ENCODE data around the gene ZNF519. TPM values are rescaled to one million over a fixed set of nuclear protein-coding genes. Genes with fewer than 3 reads are reported as not detected.
"Not testable (repeated sequence)": the region's sequence is repeated elsewhere in the genome, so short reads cannot be mapped to it uniquely, and the experiment has no call there.

ZNF519 gene
- total and polyA plus RNA-seq, 12 donors, result 1.0 to 5.8 (median 2.7) TPM

DNA sequence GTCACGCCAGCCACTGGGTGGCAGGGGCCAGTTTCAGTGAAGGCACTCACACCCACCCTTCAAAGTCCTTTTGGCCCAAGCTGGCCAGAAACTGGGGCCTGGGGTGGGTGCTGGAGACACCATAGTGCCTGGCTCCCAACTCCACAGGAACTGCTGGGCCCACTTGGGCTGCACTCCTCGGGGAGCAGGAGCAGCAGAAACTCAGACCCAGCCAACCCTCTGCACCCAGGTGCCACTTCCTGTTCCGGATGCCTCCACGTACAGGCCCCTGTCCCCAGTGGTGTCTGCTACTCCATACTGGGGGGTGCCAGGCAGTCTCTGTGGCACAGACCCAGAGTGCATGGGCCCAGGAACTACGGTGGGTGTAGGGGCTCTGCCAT, 42.5 kb upstream of the ZNF519 start:
- no peaks in the 10 kb centered on the region for H3K36me3 ChIP-seq
- 72 to 81% methylated on average over 5 of the region's 5 CpGs for WGBS, 2 donors
- TF ChIP-seq CTCF (IDR thresholded peaks at IDR 0.05), result no peak
- no peak overlapping the region for H3K4me3 ChIP-seq
- ATAC-seq (no peak), DNase-seq (no peak)
- H3K27ac ChIP-seq, result no peak overlapping the region
- H3K27me3 ChIP-seq, result peaks cover 0 to 8% (median 0%) of the 10 kb centered on the region in 7 donors
- no peaks in the 10 kb centered on the region for H3K9me3 ChIP-seq
- intact Hi-C loops (cut with DNase I), result no loop called here
- H3K4me1 ChIP-seq, result no peaks in the 10 kb centered on the region

DNA sequence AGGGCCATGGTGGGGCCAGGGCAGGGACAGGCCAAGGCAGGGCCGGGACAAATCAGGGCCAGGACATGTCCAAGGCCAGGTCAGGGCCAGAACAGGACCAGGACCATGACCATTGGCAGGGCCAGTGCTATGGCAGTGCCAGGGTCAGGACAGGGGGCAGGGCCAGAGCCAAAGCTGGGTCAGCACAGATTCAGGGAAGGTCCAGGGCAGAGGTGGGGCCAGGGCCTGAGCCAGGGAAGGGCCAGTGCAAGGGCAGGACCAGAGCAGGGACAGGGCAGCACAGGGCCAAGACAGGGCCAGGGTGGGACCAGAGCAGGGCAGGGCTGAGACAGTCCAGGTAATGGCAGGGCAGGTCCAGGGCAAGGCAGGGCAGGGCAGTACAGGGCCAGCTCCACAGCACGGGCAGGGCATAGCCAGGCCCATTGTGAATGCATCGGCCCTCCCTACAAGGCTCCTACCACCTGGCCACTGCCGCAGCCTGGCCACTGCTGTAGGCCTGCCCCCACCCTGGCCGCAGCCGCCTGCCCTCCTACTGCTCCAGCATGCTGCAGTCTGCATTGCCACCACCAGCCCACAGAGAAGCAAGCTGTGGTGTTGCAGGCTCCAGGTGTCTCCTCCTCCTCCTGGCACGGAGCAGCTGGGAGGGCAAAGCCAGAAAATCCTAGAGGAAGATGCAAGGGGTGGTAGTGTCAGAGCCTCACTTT, 41.9 kb upstream of the ZNF519 start:
- H3K27me3 ChIP-seq; H3K9me3 ChIP-seq; H3K36me3 ChIP-seq; H3K4me3 ChIP-seq; intact Hi-C loops (cut with DNase I); DNase-seq; ATAC-seq; H3K4me1 ChIP-seq; H3K27ac ChIP-seq: not testable (repeated sequence)
- 92 to 94% methylated on average over 4 to 5 of the region's 7 CpGs for WGBS, 2 donors

- 80 to 87% methylated on average over 10 to 11 of the region's 11 CpGs for WGBS, 2 donors
- DNase-seq; intact Hi-C loops (cut with DNase I); H3K4me1 ChIP-seq; H3K9me3 ChIP-seq; H3K27me3 ChIP-seq; H3K27ac ChIP-seq; H3K36me3 ChIP-seq; H3K4me3 ChIP-seq: not testable (repeated sequence)
- ATAC-seq, result peak in 3 of 8 donors; percentile 13 to 40 (median 18)
Observed at GRCh38 chr18:14173116-14173951, 41.1 kb upstream of the ZNF519 start.

GRCh38 chr18:14172142-14173115, 40.2 kb upstream of the ZNF519 start:
- H3K27ac ChIP-seq; H3K4me1 ChIP-seq; H3K4me3 ChIP-seq; intact Hi-C loops (cut with DNase I); ATAC-seq; H3K9me3 ChIP-seq; H3K36me3 ChIP-seq; DNase-seq; H3K27me3 ChIP-seq: not testable (repeated sequence)
- 82 to 96% methylated on average over 5 to 6 of the region's 6 CpGs for WGBS, 2 donors

GRCh38 chr18:14171301-14172141, 39.3 kb upstream of the ZNF519 start:
- intact Hi-C loops (cut with DNase I); H3K27ac ChIP-seq; H3K36me3 ChIP-seq; H3K4me1 ChIP-seq; H3K4me3 ChIP-seq; H3K9me3 ChIP-seq; DNase-seq; H3K27me3 ChIP-seq: not testable (repeated sequence)
- peak in 2 of 8 donors; percentile 18 to 22 for ATAC-seq
- 90% methylated on average over 5 of the region's 5 CpGs for WGBS, 2 donors

- H3K9me3 ChIP-seq; intact Hi-C loops (cut with DNase I); H3K4me3 ChIP-seq; H3K4me1 ChIP-seq; DNase-seq; H3K27me3 ChIP-seq; H3K36me3 ChIP-seq; H3K27ac ChIP-seq: not testable (repeated sequence)
- WGBS, 2 donors, result 85% methylated on average over 5 to 6 of the region's 6 CpGs
- ATAC-seq, result peak in 4 of 8 donors; percentile 14 to 43 (median 30)
Observed at GRCh38 chr18:14170367-14171036, 38.3 kb upstream of the ZNF519 start.

DNA sequence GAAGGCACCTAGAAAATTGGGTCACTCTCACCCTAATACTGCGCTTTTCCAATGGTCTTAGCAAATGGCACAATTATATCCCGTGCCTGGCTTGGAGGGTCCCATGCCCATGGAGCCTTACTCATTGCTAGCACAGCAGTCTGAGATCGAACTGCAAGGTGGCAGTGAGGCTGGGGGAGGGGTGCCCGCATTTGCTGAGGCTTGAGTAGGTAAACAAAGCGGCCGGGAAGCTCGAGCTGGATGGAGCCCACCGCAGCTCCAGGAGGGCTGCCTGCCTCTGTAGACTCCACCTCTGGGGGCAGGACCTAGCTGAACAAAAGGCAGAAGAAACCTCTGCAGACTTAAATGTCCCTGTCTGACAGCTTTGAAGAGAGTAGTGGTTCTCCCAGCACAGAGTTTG, 30.7 kb upstream of the ZNF519 start:
- H3K27me3 ChIP-seq; H3K4me3 ChIP-seq; H3K4me1 ChIP-seq; DNase-seq; H3K9me3 ChIP-seq; H3K27ac ChIP-seq; ATAC-seq; intact Hi-C loops (cut with DNase I); H3K36me3 ChIP-seq: not testable (repeated sequence)
- WGBS, 2 donors, result 54 to 68% methylated on average over 8 of the region's 8 CpGs

DNA sequence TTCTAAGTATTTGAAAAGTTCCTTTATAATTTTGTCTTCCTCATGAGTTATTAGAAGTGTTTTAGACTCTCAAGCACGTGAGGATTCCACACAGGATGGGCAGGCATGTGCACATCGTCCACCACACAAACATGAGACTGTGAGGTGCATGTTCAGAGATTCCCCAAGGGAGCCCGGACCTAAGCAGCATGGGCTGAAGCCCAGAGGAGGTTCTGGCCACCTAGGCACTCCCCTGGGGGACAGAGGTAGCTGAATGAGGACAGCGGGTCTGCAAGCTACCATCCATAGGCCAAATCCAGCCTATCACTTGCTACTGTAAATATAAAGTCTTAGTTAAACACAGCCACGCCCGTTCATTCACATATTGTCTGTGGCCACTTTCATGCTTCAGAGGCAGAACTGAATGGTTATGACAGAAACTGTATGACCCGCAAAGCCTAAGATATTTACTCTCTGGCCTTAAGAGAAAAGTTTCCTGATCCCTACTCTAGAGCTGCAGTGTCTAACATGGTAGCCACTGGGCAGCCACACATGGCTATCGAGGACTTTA, 19.4 kb upstream of the ZNF519 start:
- ATAC-seq; intact Hi-C loops (cut with DNase I); H3K36me3 ChIP-seq; H3K4me1 ChIP-seq; H3K4me3 ChIP-seq; H3K9me3 ChIP-seq; H3K27ac ChIP-seq; DNase-seq: not testable (repeated sequence)
- H3K27me3 ChIP-seq, result peaks cover 0 to 12% (median 3%) of the 10 kb centered on the region in 7 donors
- WGBS, 2 donors, result 79% methylated on average over 8 of the region's 8 CpGs

Measured in heart right ventricle (tissue), 16 donors.